ENCODE data around the gene RPS6KA6.

RPS6KA6 gene

GRCh38 chrX:84216881-84217280 is 28.9 kb upstream of the RPS6KA6 start:
- POLR2A ChIA-PET, result no interaction called here
- no peak for TF ChIP-seq LEF1 (IDR thresholded peaks at IDR 0.05; ENCODE audit: borderline replicate concordance)
- no peak for TF ChIP-seq FOXA1 (IDR thresholded peaks at IDR 0.05)
- no peak for TF ChIP-seq L3MBTL2 (conservative IDR thresholded peaks at IDR 0.05)
- no peak for TF ChIP-seq ZNF384 (IDR thresholded peaks at IDR 0.05)
- no peak for TF ChIP-seq FOXM1 (IDR thresholded peaks at IDR 0.05; ENCODE audit: borderline replicate concordance)
- TF ChIP-seq HDGF (IDR thresholded peaks at IDR 0.05; ENCODE audit: borderline replicate concordance), result no peak
- TF ChIP-seq TARDBP (IDR thresholded peaks at IDR 0.05), result no peak
- TF ChIP-seq PKNOX1 (IDR thresholded peaks at IDR 0.05), result no peak
- TF ChIP-seq NFRKB (IDR thresholded peaks at IDR 0.05), result no peak
- TF ChIP-seq CTBP1 (IDR thresholded peaks at IDR 0.05; ENCODE audit: borderline replicate concordance), result no peak
- no peak for TF ChIP-seq SP1 (IDR thresholded peaks at IDR 0.05)
- no peak for TF ChIP-seq ELF4 (IDR thresholded peaks at IDR 0.05)
- no peak for TF ChIP-seq ARNT (IDR thresholded peaks at IDR 0.05)
- CTCF ChIA-PET, result no interaction called here
- DNase-seq (ENCODE audit: extremely low spot score), result no peak

- DNase-seq (ENCODE audit: extremely low spot score), result no peak
- POLR2A ChIA-PET, result no interaction called here
- CTCF ChIA-PET, result no interaction called here
- no peak for TF ChIP-seq L3MBTL2 (conservative IDR thresholded peaks at IDR 0.05)
- no peak for TF ChIP-seq HDGF (IDR thresholded peaks at IDR 0.05; ENCODE audit: borderline replicate concordance)
- no peak for TF ChIP-seq ELF4 (IDR thresholded peaks at IDR 0.05)
- TF ChIP-seq BHLHE40 (IDR thresholded peaks at IDR 0.05; ENCODE audit: borderline replicate concordance), result no peak
- no peak for TF ChIP-seq LEF1 (IDR thresholded peaks at IDR 0.05; ENCODE audit: borderline replicate concordance)
- no peak for TF ChIP-seq SUZ12 (IDR thresholded peaks at IDR 0.05)
Observed at GRCh38 chrX:84216406-84216805, 28.4 kb upstream of the RPS6KA6 start.

GRCh38 chrX:84205276-84205675 is 17.3 kb upstream of the RPS6KA6 start:
- no peak for TF ChIP-seq TARDBP (IDR thresholded peaks at IDR 0.05)
- TF ChIP-seq ELF4 (IDR thresholded peaks at IDR 0.05), result no peak
- TF ChIP-seq PKNOX1 (IDR thresholded peaks at IDR 0.05), result no peak
- DNase-seq (ENCODE audit: extremely low spot score), result no peak
- CTCF ChIA-PET, result no interaction called here
- POLR2A ChIA-PET, result no interaction called here

- no peak for DNase-seq (ENCODE audit: extremely low spot score)
- TF ChIP-seq L3MBTL2 (conservative IDR thresholded peaks at IDR 0.05), result no peak
- ChIA-PET POLR2A (no interaction called here), CTCF (no interaction called here)
Observed at GRCh38 chrX:84199688-84200087, 11.7 kb upstream of the RPS6KA6 start.

- TF ChIP-seq BHLHE40 (IDR thresholded peaks at IDR 0.05; ENCODE audit: borderline replicate concordance) (no peak), ZNF384 (IDR thresholded peaks at IDR 0.05) (no peak), ELF4 (IDR thresholded peaks at IDR 0.05) (no peak), FOXM1 (IDR thresholded peaks at IDR 0.05; ENCODE audit: borderline replicate concordance) (no peak), NFRKB (IDR thresholded peaks at IDR 0.05) (no peak), HDGF (IDR thresholded peaks at IDR 0.05; ENCODE audit: borderline replicate concordance) (no peak), ARNT (IDR thresholded peaks at IDR 0.05) (no peak), PKNOX1 (IDR thresholded peaks at IDR 0.05) (no peak), FOXK2 (IDR thresholded peaks at IDR 0.05) (no peak), SP1 (IDR thresholded peaks at IDR 0.05) (no peak), L3MBTL2 (conservative IDR thresholded peaks at IDR 0.05) (no peak), LEF1 (IDR thresholded peaks at IDR 0.05; ENCODE audit: borderline replicate concordance) (no peak), CTBP1 (IDR thresholded peaks at IDR 0.05; ENCODE audit: borderline replicate concordance) (no peak), TARDBP (IDR thresholded peaks at IDR 0.05) (no peak), FOXA1 (IDR thresholded peaks at IDR 0.05) (no peak)
- CTCF ChIA-PET, result no interaction called here
- no peak for DNase-seq (ENCODE audit: extremely low spot score)
- POLR2A ChIA-PET, result no interaction called here
Observed at GRCh38 chrX:84197550-84197949, 9.6 kb upstream of the RPS6KA6 start.

- ChIA-PET CTCF (no interaction called here), POLR2A (no interaction called here)
- no peak for DNase-seq (ENCODE audit: extremely low spot score)
- TF ChIP-seq FOXK2 (IDR thresholded peaks at IDR 0.05) (no peak), SP1 (IDR thresholded peaks at IDR 0.05) (no peak), SUZ12 (IDR thresholded peaks at IDR 0.05) (no peak), LEF1 (IDR thresholded peaks at IDR 0.05; ENCODE audit: borderline replicate concordance) (no peak), ARNT (IDR thresholded peaks at IDR 0.05) (no peak), PKNOX1 (IDR thresholded peaks at IDR 0.05) (no peak), CTBP1 (IDR thresholded peaks at IDR 0.05; ENCODE audit: borderline replicate concordance) (no peak), ZNF384 (IDR thresholded peaks at IDR 0.05) (no peak), L3MBTL2 (conservative IDR thresholded peaks at IDR 0.05) (no peak), ELF4 (IDR thresholded peaks at IDR 0.05) (no peak), BHLHE40 (IDR thresholded peaks at IDR 0.05; ENCODE audit: borderline replicate concordance) (no peak), HDGF (IDR thresholded peaks at IDR 0.05; ENCODE audit: borderline replicate concordance) (no peak), TARDBP (IDR thresholded peaks at IDR 0.05) (no peak), FOXA1 (IDR thresholded peaks at IDR 0.05) (no peak), NFRKB (IDR thresholded peaks at IDR 0.05) (no peak), FOXM1 (IDR thresholded peaks at IDR 0.05; ENCODE audit: borderline replicate concordance) (no peak)
Observed at GRCh38 chrX:84192006-84192405, 4.0 kb upstream of the RPS6KA6 start.

Measured in HEK293T (cell line).